ENCODE results near the gene LTBP4.

LTBP4 gene

GRCh38 chr19:40603389-40604170, 2.4 kb downstream of the LTBP4 start (continued):
- peak; percentile 46; the same call in 1 of the 2 replicates for TF ChIP-seq ZBTB21 (tag by site-specific recombination; IDR thresholded peaks at IDR 0.05)
- no peak for TF ChIP-seq ZNF223 (tag by site-specific recombination; IDR thresholded peaks at IDR 0.05)
- peak; percentile 77 for TF ChIP-seq OSR2 (tag by site-specific recombination; IDR thresholded peaks at IDR 0.05)
- TF ChIP-seq KLF1 (tag by site-specific recombination; IDR thresholded peaks at IDR 0.05), result peak; percentile 100
- no peak for TF ChIP-seq ZNF157 (tag by site-specific recombination; IDR thresholded peaks at IDR 0.05)
- TF ChIP-seq, protein P1, sequence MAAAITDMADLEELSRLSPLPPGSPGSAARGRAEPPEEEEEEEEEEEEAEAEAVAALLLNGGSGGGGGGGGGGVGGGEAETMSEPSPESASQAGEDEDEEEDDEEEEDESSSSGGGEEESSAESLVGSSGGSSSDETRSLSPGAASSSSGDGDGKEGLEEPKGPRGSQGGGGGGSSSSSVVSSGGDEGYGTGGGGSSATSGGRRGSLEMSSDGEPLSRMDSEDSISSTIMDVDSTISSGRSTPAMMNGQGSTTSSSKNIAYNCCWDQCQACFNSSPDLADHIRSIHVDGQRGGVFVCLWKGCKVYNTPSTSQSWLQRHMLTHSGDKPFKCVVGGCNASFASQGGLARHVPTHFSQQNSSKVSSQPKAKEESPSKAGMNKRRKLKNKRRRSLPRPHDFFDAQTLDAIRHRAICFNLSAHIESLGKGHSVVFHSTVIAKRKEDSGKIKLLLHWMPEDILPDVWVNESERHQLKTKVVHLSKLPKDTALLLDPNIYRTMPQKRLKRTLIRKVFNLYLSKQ (tag by site-specific recombination; IDR thresholded peaks at IDR 0.05; ENCODE audit: borderline replicate concordance), result no peak
- TF ChIP-seq, protein P2, sequence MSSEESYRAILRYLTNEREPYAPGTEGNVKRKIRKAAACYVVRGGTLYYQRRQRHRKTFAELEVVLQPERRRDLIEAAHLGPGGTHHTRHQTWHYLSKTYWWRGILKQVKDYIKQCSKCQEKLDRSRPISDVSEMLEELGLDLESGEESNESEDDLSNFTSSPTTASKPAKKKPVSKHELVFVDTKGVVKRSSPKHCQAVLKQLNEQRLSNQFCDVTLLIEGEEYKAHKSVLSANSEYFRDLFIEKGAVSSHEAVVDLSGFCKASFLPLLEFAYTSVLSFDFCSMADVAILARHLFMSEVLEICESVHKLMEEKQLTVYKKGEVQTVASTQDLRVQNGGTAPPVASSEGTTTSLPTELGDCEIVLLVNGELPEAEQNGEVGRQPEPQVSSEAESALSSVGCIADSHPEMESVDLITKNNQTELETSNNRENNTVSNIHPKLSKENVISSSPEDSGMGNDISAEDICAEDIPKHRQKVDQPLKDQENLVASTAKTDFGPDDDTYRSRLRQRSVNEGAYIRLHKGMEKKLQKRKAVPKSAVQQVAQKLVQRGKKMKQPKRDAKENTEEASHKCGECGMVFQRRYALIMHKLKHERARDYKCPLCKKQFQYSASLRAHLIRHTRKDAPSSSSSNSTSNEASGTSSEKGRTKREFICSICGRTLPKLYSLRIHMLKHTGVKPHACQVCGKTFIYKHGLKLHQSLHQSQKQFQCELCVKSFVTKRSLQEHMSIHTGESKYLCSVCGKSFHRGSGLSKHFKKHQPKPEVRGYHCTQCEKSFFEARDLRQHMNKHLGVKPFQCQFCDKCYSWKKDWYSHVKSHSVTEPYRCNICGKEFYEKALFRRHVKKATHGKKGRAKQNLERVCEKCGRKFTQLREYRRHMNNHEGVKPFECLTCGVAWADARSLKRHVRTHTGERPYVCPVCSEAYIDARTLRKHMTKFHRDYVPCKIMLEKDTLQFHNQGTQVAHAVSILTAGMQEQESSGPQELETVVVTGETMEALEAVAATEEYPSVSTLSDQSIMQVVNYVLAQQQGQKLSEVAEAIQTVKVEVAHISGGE (tag by site-specific recombination; conservative IDR thresholded peaks at IDR 0.05; ENCODE audit: low read depth), result 0 out of 2 replicates have a peak, but pooled peaks have one; percentile 23
- no peak for TF ChIP-seq ZNF529 (tag by site-specific recombination; IDR thresholded peaks at IDR 0.05; ENCODE audit: insufficient replicate concordance)
- TF ChIP-seq ZNF248 (tag by site-specific recombination; IDR thresholded peaks at IDR 0.05), result no peak
- no peak for TF ChIP-seq ZNF148 (tag by site-specific recombination; IDR thresholded peaks at IDR 0.05; ENCODE audit: borderline replicate concordance)
- TF ChIP-seq ZNF791 (tag by site-specific recombination; IDR thresholded peaks at IDR 0.05), result no peak
- TF ChIP-seq KLF8 (tag by site-specific recombination; IDR thresholded peaks at IDR 0.05), result peak; percentile 98
- TF ChIP-seq ZNF433 (tag by site-specific recombination; IDR thresholded peaks at IDR 0.05; ENCODE audit: low read depth), result no peak
- peak; percentile 81; the same call in 1 of the 2 replicates for TF ChIP-seq ZNF2 (tag by site-specific recombination; IDR thresholded peaks at IDR 0.05)
- TF ChIP-seq KLF16 (tag by site-specific recombination; IDR thresholded peaks at IDR 0.05), result peak; percentile 77
- peak; percentile 67; the same call in 1 of the 2 replicates for TF ChIP-seq ZNF596 (tag by site-specific recombination; IDR thresholded peaks at IDR 0.05)
- TF ChIP-seq ELK4 (IDR thresholded peaks at IDR 0.05; ENCODE audit: borderline replicate concordance, low read depth, low read length), result no peak
- TF ChIP-seq ZNF768 (tag by site-specific recombination; IDR thresholded peaks at IDR 0.05), result no peak
- TF ChIP-seq, protein P3, sequence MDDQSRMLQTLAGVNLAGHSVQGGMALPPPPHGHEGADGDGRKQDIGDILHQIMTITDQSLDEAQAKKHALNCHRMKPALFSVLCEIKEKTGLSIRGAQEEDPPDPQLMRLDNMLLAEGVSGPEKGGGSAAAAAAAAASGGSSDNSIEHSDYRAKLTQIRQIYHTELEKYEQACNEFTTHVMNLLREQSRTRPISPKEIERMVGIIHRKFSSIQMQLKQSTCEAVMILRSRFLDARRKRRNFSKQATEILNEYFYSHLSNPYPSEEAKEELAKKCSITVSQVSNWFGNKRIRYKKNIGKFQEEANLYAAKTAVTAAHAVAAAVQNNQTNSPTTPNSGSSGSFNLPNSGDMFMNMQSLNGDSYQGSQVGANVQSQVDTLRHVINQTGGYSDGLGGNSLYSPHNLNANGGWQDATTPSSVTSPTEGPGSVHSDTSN (CRISPR knock-in tag; IDR thresholded peaks at IDR 0.05), result no peak
- TF ChIP-seq ZNF266 (tag by site-specific recombination; IDR thresholded peaks at IDR 0.05; ENCODE audit: low read depth), result no peak
- TF ChIP-seq GLIS1 (tag by site-specific recombination; IDR thresholded peaks at IDR 0.05), result peak; percentile 98
- TF ChIP-seq HOXC10 (CRISPR knock-in tag; IDR thresholded peaks at IDR 0.05), result no peak
- TF ChIP-seq ZBTB7A (tag by site-specific recombination; IDR thresholded peaks at IDR 0.05; ENCODE audit: low read depth), result peak; percentile 85; the same call in 1 of the 2 replicates
- TF ChIP-seq ZNF19 (tag by site-specific recombination; IDR thresholded peaks at IDR 0.05; ENCODE audit: low read depth), result no peak
- peak; percentile 94 for TF ChIP-seq ZNF501 (tag by site-specific recombination; IDR thresholded peaks at IDR 0.05)
- TF ChIP-seq ZNF776 (tag by site-specific recombination; IDR thresholded peaks at IDR 0.05; ENCODE audit: borderline replicate concordance), result no peak
- TF ChIP-seq ZNF449 (tag by site-specific recombination; IDR thresholded peaks at IDR 0.05), result peak; percentile 95; the same call in 1 of the 2 replicates
- TF ChIP-seq HOXA7 (CRISPR knock-in tag; IDR thresholded peaks at IDR 0.05; ENCODE audit: borderline replicate concordance), result no peak
- TF ChIP-seq ZNF654 (tag by site-specific recombination; IDR thresholded peaks at IDR 0.05; ENCODE audit: low read depth), result no peak
